HG03354 (cell line): Measurements from ENCODE around the gene UBE2D4.
A peak's percentile ranks its signal among the peaks of the same experiment; 100 is the strongest.
"Not testable (repeated sequence)": the region's sequence is repeated elsewhere in the genome, so short reads cannot be mapped to it uniquely, and the experiment has no call there.

Source experiments
- ATAC-seq: cut with Tn5 transposase; IDR thresholded peaks from one replicate; pipeline ENCODE4 v1.9.1; 2021; ENCODE audit warnings: mild to moderate bottlenecking; ENCODE audit not compliant: unreplicated experiment, poor library complexity, severe bottlenecking

Gene UBE2D4

GRCh38 chr7:43954524-43955228 is 28.4 kb downstream of the UBE2D4 start:
- peak; percentile 80 for ATAC-seq

GRCh38 chr7:43956027-43956426 is 29.8 kb downstream of the UBE2D4 start:
- ATAC-seq = no peak

DNA sequence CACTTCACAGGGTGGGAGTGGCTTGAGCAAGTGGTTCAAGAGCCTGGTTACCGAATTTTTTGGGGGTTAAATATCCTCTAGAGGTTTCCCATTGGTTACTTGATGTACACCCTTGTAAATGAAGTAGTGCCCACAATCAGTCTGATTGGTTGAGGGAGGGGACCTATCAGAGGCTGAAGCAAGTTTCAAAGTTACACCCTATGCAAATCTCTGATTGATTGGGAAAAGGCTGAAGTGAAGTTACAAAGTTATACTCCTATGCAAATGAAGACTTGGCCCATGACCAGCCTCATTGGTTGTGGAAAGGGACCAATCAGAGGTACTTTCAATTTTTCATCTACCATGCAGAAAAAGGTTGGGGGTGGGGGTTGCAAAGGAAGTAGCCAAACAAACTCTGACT is 34.7 kb downstream of the UBE2D4 start:
- no peak for ATAC-seq

GRCh38 chr7:43966392-43966791 is 40.2 kb downstream of the UBE2D4 start:
- ATAC-seq = not testable (repeated sequence)

GRCh38 chr7:43968172-43969040 is 42.2 kb downstream of the UBE2D4 start:
- not testable (repeated sequence) for ATAC-seq

GRCh38 chr7:43969586-43969985 is 43.4 kb downstream of the UBE2D4 start:
- not testable (repeated sequence) for ATAC-seq

GRCh38 chr7:43970698-43971097 is 44.5 kb downstream of the UBE2D4 start:
- ATAC-seq = not testable (repeated sequence)

- not testable (repeated sequence) for ATAC-seq
Measured at GRCh38 chr7:43974033-43974573, 47.9 kb downstream of the UBE2D4 start.

- not testable (repeated sequence) for ATAC-seq
Measured at GRCh38 chr7:43974725-43975482, 48.7 kb downstream of the UBE2D4 start.

DNA sequence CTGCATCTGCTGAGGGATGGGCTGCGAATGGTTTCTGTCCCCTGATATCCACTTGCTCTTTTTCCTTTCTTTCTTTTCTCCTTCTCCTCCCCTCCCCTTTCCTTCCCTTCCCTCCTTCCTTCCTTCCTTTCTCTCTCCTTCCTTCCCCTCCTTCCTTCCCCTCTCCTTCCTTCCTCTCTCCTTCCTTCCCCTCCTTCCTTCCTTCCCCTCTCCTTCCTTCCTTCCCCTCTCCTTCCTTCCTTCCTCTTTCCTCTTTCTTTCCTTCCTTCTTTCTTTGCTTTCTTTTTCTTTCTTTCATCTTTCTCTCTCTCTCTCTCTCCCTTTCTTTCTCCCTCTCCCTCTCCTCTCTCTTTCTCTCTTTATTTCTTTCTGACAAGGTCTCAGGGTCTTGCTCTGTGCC is 51.3 kb downstream of the UBE2D4 start:
- no peak for ATAC-seq

GRCh38 chr7:43978102-43978501 is 51.9 kb downstream of the UBE2D4 start:
- ATAC-seq = not testable (repeated sequence)

GRCh38 chr7:43982848-43983247 is 56.6 kb downstream of the UBE2D4 start:
- not testable (repeated sequence) for ATAC-seq

DNA sequence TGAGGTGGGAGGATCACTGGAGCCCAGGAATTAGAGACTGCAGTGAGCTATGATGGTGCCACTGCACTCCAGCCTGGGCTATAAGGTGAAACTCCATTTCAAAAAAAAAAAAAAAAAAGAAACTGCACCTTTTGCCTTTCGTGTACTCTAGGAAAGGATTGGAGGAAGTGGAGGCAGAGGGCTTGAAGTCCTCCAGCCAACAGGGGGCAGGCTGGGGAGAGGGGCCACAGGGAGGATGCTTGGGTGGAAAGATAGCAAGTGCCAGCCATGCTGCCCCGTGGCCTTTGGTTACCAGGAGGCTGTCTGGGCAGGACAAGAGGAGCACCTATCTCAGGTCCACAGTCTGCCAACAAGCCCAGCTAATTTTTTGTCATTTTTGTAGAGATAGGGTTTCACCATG is 57.5 kb downstream of the UBE2D4 start:
- ATAC-seq = not testable (repeated sequence)

- peak; percentile 83 for ATAC-seq
Measured at GRCh38 chr7:43985904-43986864, 59.9 kb downstream of the UBE2D4 start.

GRCh38 chr7:43987476-43987875 is 61.2 kb downstream of the UBE2D4 start:
- not testable (repeated sequence) for ATAC-seq

- ATAC-seq = not testable (repeated sequence)
Measured at GRCh38 chr7:43990011-43990585, 63.9 kb downstream of the UBE2D4 start.

GRCh38 chr7:43990829-43991228 is 64.6 kb downstream of the UBE2D4 start:
- not testable (repeated sequence) for ATAC-seq

DNA sequence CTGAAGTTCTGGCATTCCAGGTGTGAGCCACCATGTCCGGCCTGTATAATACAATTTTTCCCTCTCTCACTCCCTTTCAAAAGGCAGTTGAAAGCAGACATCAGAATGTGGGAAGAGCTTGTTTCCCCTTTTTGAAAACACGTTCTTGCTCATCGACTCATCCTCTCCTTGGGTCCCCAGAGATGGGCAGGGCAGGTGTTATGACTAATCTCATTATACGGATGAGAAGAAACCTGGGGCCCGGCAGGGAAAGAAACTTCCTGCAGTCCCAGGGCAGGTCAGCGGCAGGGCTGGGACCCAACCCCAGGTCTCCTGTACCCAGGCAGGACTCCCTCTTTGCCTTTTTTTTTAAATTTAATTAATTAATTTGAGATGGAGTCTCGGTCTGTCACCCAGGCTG is 66.7 kb downstream of the UBE2D4 start:
- peak; percentile 79 for ATAC-seq
